ENCODE measurements around the gene KCNJ10.

- TF ChIP-seq CTCF (IDR thresholded peaks at IDR 0.05) (no peak), ZFX (IDR thresholded peaks at IDR 0.05; ENCODE audit: borderline replicate concordance) (no peak)
These were observed 66.0 kb downstream of the KCNJ10 start for GRCh38 chr1:160004001-160004400.

Measured in 22Rv1 (cell line).